ENCODE data around the gene GRIP1. TPM values are rescaled to one million over a fixed set of nuclear protein-coding genes. Genes with fewer than 3 reads are reported as not detected.

The GRIP1 gene
- total and polyA plus RNA-seq, 2 experiments from 2014 or later: 5.1 to 13.7 TPM

GRCh38 chr12:66447643-66448042 is 231.2 kb downstream of the GRIP1 start:
- H3K4me1 Mint-ChIP-seq: peaks cover 7% of the 10 kb centered on the region; the same call in 2 of the 3 replicates
- H3K36me3 Mint-ChIP-seq (ENCODE audit: low read depth): no peaks in the 10 kb centered on the region
- no peaks in the 10 kb centered on the region for H3K27me3 Mint-ChIP-seq (ENCODE audit: insufficient read depth, low read depth, poor library complexity)
- peaks cover 9% of the 10 kb centered on the region for H3K4me1 ChIP-seq (ENCODE audit: insufficient read depth)
- no peaks in the 10 kb centered on the region for H3K27me3 ChIP-seq (ENCODE audit: insufficient read depth)
- no peak overlapping the region for H3K27ac ChIP-seq (ENCODE audit: low read depth)
- H3K79me2 ChIP-seq (replicated peaks; ENCODE audit: insufficient read depth): no peaks in the 10 kb centered on the region
- no peaks in the 10 kb centered on the region for H3K9me3 Mint-ChIP-seq
- no peaks in the 10 kb centered on the region for H3K36me3 ChIP-seq (ENCODE audit: insufficient read depth)
- no peak overlapping the region for H3K4me3 Mint-ChIP-seq
- no peaks in the 10 kb centered on the region for H4K20me1 ChIP-seq (replicated peaks; ENCODE audit: insufficient read depth)
- no peak overlapping the region for H3K4me3 ChIP-seq
- no peak overlapping the region for H3K4me2 ChIP-seq
- ATAC-seq (no peak), DNase-seq (ENCODE audit: low spot score) (no peak)
- no peak for TF ChIP-seq REST (IDR thresholded peaks at IDR 0.05; ENCODE audit: unreplicated experiment)
- H2AFZ ChIP-seq: 0 out of 2 replicates have a peak overlapping the region, but pooled peaks have one; percentile 29
- H3K9me2 ChIP-seq (ENCODE audit: insufficient read depth): peaks cover 4% of the 10 kb centered on the region; the same call in 1 of the 2 replicates
- no peaks in the 10 kb centered on the region for H3F3A ChIP-seq (replicated peaks; ENCODE audit: low read depth)
- H3K27ac Mint-ChIP-seq: no peak overlapping the region

GRCh38 chr12:66446276-66446675 is 232.6 kb downstream of the GRIP1 start:
- Histone ChIP-seq H3K27me3 (ENCODE audit: insufficient read depth) (no peaks in the 10 kb centered on the region), H3K27ac (ENCODE audit: low read depth) (no peak overlapping the region), H3K36me3 (ENCODE audit: insufficient read depth) (no peaks in the 10 kb centered on the region), H3K79me2 (replicated peaks; ENCODE audit: insufficient read depth) (no peaks in the 10 kb centered on the region), H3F3A (replicated peaks; ENCODE audit: low read depth) (no peaks in the 10 kb centered on the region), H3K9me2 (ENCODE audit: insufficient read depth) (peaks cover 9% of the 10 kb centered on the region), H3K4me2 (no peak overlapping the region), H2AFZ (no peak overlapping the region), H4K20me1 (replicated peaks; ENCODE audit: insufficient read depth) (no peaks in the 10 kb centered on the region), H3K4me1 (ENCODE audit: insufficient read depth) (peaks cover 16% of the 10 kb centered on the region), H3K4me3 (no peak overlapping the region)
- Mint-ChIP-seq H3K4me3 (no peak overlapping the region), H3K9me3 (no peaks in the 10 kb centered on the region), H3K36me3 (ENCODE audit: low read depth) (no peaks in the 10 kb centered on the region), H3K27me3 (ENCODE audit: insufficient read depth, low read depth, poor library complexity) (no peaks in the 10 kb centered on the region), H3K4me1 (peaks cover 7% of the 10 kb centered on the region; the same call in 2 of the 3 replicates), H3K27ac (no peak overlapping the region)
- DNase-seq (ENCODE audit: low spot score) (no peak), ATAC-seq (no peak)
- TF ChIP-seq CTCF (conservative IDR thresholded peaks at IDR 0.05; ENCODE audit: low read depth in 2 of 2) (peak in 1 of 2 experiments; percentile 16; a peak in 1 of 4 replicates), STAT1 (IDR thresholded peaks at IDR 0.05; ENCODE audit: unreplicated experiment) (no peak), ZNF462 (CRISPR knock-in tag; IDR thresholded peaks at IDR 0.05) (no peak)
